Measurements from ENCODE around the gene CDK14. TPM values are rescaled to one million over a fixed set of nuclear protein-coding genes. Genes with fewer than 3 reads are reported as not detected.
"Not testable (repeated sequence)": the region's sequence is repeated elsewhere in the genome, so short reads cannot be mapped to it uniquely, and the experiment has no call there.

CDK14 gene
- total and polyA plus RNA-seq, 2 donors (not counting 1 experiment from before 2014, with no cell fraction given): 23.6 to 41.1 TPM

DNA sequence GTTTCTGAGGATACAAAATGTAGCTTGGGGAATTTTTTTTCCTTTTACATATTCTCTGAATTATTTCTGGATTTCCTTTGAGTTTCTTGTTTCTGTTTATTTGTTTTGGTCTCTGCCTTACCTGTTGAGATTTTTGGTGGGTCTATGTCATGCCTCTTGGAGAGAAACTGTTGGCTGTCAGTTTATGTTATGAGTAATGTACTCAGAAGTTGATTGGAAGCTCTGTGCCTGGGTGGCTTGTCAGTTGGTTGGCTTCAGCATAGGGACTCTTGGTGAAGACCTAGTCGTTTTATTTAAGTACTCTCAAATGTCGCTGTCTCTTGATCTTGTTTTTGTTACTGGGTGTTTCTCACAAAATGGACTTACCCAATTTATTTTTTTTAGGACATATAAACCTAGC lies 132.4 kb downstream of the CDK14 start:
- no peak for DNase-seq (ENCODE audit: low read depth in 2 of 2)
- Histone ChIP-seq H2AFZ (ENCODE audit: low read length) (no peak overlapping the region), H3K9ac (ENCODE audit: insufficient read depth, low read length) (no peak overlapping the region), H3K4me2 (ENCODE audit: extremely low read depth, insufficient read depth, low read length) (no peak overlapping the region), H3K4me1 (ENCODE audit: control insufficient read depth, extremely low read depth, insufficient read depth, low read length) (peaks cover 3% of the 10 kb centered on the region), H3K27ac (ENCODE audit: insufficient read depth, low read length) (no peak overlapping the region), H4K20me1 (ENCODE audit: control insufficient read depth, extremely low read depth, insufficient read depth, low read length) (no peaks in the 10 kb centered on the region), H3K36me3 (ENCODE audit: control insufficient read depth, insufficient read depth, low read length) (no peaks in the 10 kb centered on the region), H3K79me2 (ENCODE audit: control insufficient read depth, insufficient read depth, low read length) (peaks cover 13% of the 10 kb centered on the region), H3K4me3 (replicated peaks in 1 of 4; ENCODE audit: control extremely low read depth in 1 of 4, insufficient read depth in 1 of 4, low read depth in 3 of 4, low read length in 4 of 4) (no peak overlapping the region), H3K27me3 (ENCODE audit: control insufficient read depth, insufficient read depth, low read length) (no peaks in the 10 kb centered on the region), H3K9me3 (ENCODE audit: control insufficient read depth, insufficient read depth, low read depth, low read length) (no peaks in the 10 kb centered on the region)
- TF ChIP-seq, protein P1, sequence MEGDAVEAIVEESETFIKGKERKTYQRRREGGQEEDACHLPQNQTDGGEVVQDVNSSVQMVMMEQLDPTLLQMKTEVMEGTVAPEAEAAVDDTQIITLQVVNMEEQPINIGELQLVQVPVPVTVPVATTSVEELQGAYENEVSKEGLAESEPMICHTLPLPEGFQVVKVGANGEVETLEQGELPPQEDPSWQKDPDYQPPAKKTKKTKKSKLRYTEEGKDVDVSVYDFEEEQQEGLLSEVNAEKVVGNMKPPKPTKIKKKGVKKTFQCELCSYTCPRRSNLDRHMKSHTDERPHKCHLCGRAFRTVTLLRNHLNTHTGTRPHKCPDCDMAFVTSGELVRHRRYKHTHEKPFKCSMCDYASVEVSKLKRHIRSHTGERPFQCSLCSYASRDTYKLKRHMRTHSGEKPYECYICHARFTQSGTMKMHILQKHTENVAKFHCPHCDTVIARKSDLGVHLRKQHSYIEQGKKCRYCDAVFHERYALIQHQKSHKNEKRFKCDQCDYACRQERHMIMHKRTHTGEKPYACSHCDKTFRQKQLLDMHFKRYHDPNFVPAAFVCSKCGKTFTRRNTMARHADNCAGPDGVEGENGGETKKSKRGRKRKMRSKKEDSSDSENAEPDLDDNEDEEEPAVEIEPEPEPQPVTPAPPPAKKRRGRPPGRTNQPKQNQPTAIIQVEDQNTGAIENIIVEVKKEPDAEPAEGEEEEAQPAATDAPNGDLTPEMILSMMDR (conservative IDR thresholded peaks at IDR 0.05 in 1 of 2, IDR thresholded peaks at IDR 0.05 in 1 of 2; ENCODE audit: low read depth in 1 of 2, low read length in 2 of 2): no peak
- TF ChIP-seq EZH2 (IDR thresholded peaks at IDR 0.05; ENCODE audit: low read length, missing control alignments): no peak

DNA sequence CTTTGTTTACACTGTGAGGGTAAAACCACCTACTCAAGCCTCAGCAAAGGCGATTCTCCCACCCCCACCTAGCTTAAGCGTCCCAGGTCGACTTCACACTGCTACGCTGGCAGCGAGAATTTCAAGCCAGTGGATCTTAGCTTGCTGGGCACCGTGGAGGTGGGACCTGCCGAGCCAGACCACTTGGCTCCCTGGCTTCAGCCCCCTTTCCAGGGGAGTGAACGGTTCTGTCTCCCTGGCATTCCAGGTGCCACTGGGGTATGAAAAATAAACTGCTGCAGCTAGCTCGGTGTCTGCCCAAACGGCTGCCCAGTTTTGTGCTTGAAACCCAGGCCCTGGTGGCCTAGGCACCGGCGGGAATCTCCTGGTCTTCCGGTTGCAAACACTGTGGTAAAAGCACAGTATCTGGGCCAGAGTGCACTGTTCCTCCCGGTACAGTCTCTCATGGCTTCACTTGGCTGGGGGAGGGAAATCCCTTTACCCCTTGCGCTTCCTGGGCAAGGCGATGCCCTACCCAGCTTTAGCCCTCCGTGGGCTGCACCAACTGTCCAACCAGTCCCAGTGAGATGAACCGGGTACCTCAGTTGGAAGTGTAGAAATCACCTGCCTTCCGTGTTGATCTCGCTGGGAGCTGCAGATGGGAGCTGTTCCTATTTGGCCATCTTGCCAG lies 139.6 kb downstream of the CDK14 start:
- H4K20me1 ChIP-seq (ENCODE audit: control insufficient read depth, extremely low read depth, insufficient read depth, low read length); H3K4me3 ChIP-seq (replicated peaks in 1 of 4; ENCODE audit: control extremely low read depth in 1 of 4, insufficient read depth in 1 of 4, low read depth in 3 of 4, low read length in 4 of 4); H3K27ac ChIP-seq (ENCODE audit: insufficient read depth, low read length); H3K9ac ChIP-seq (ENCODE audit: insufficient read depth, low read length); H3K36me3 ChIP-seq (ENCODE audit: control insufficient read depth, insufficient read depth, low read length); DNase-seq (ENCODE audit: low read depth in 2 of 2); H3K79me2 ChIP-seq (ENCODE audit: control insufficient read depth, insufficient read depth, low read length); H3K27me3 ChIP-seq (ENCODE audit: control insufficient read depth, insufficient read depth, low read length); H3K4me1 ChIP-seq (ENCODE audit: control insufficient read depth, extremely low read depth, insufficient read depth, low read length); H3K4me2 ChIP-seq (ENCODE audit: extremely low read depth, insufficient read depth, low read length); H2AFZ ChIP-seq (ENCODE audit: low read length); H3K9me3 ChIP-seq (ENCODE audit: control insufficient read depth, insufficient read depth, low read depth, low read length): not testable (repeated sequence)

DNA sequence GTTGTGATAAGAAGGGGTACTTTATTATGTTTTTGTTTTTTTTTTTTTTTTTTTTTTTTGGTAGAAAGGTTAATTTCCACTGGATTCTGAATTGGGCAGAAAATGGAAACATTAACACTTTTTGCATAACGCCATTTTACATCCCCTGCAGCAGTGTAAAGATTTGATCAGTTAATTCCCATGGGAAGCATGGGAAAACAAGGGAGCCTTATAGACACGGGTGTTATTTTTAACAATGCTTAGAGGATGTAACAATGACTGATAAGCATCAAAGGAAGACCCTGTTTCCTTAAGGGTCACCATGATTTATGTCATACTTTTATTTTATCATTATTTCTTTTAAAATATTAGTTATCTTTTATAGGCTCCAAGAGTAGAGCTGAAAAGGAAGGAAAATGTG lies 140.2 kb downstream of the CDK14 start:
- Histone ChIP-seq H3K79me2 (ENCODE audit: control insufficient read depth, insufficient read depth, low read length) (no peaks in the 10 kb centered on the region), H3K27ac (ENCODE audit: insufficient read depth, low read length) (no peak overlapping the region), H2AFZ (ENCODE audit: low read length) (no peak overlapping the region), H3K4me2 (ENCODE audit: extremely low read depth, insufficient read depth, low read length) (no peak overlapping the region), H4K20me1 (ENCODE audit: control insufficient read depth, extremely low read depth, insufficient read depth, low read length) (no peaks in the 10 kb centered on the region), H3K27me3 (ENCODE audit: control insufficient read depth, insufficient read depth, low read length) (no peaks in the 10 kb centered on the region), H3K36me3 (ENCODE audit: control insufficient read depth, insufficient read depth, low read length) (no peaks in the 10 kb centered on the region), H3K4me3 (replicated peaks in 1 of 4; ENCODE audit: control extremely low read depth in 1 of 4, insufficient read depth in 1 of 4, low read depth in 3 of 4, low read length in 4 of 4) (no peak overlapping the region), H3K4me1 (ENCODE audit: control insufficient read depth, extremely low read depth, insufficient read depth, low read length) (no peaks in the 10 kb centered on the region), H3K9ac (ENCODE audit: insufficient read depth, low read length) (no peak overlapping the region), H3K9me3 (ENCODE audit: control insufficient read depth, insufficient read depth, low read depth, low read length) (no peaks in the 10 kb centered on the region)
- TF ChIP-seq, protein P1 (conservative IDR thresholded peaks at IDR 0.05 in 1 of 2, IDR thresholded peaks at IDR 0.05 in 1 of 2; ENCODE audit: low read depth in 1 of 2, low read length in 2 of 2): no peak
- no peak for TF ChIP-seq EZH2 (IDR thresholded peaks at IDR 0.05; ENCODE audit: low read length, missing control alignments)
- no peak for DNase-seq (ENCODE audit: low read depth in 2 of 2)

Measured in fibroblast of lung (primary cell).